ENCODE data around the gene TDG. TPM values are rescaled to one million over a fixed set of nuclear protein-coding genes. Genes with fewer than 3 reads are reported as not detected.
A peak's percentile ranks its signal among the peaks of the same experiment; 100 is the strongest.

Gene TDG
- 48.7 and 53.8 TPM in 2 replicates for total RNA-seq (2014; rRNA removed; shearing (Covaris generic))

DNA sequence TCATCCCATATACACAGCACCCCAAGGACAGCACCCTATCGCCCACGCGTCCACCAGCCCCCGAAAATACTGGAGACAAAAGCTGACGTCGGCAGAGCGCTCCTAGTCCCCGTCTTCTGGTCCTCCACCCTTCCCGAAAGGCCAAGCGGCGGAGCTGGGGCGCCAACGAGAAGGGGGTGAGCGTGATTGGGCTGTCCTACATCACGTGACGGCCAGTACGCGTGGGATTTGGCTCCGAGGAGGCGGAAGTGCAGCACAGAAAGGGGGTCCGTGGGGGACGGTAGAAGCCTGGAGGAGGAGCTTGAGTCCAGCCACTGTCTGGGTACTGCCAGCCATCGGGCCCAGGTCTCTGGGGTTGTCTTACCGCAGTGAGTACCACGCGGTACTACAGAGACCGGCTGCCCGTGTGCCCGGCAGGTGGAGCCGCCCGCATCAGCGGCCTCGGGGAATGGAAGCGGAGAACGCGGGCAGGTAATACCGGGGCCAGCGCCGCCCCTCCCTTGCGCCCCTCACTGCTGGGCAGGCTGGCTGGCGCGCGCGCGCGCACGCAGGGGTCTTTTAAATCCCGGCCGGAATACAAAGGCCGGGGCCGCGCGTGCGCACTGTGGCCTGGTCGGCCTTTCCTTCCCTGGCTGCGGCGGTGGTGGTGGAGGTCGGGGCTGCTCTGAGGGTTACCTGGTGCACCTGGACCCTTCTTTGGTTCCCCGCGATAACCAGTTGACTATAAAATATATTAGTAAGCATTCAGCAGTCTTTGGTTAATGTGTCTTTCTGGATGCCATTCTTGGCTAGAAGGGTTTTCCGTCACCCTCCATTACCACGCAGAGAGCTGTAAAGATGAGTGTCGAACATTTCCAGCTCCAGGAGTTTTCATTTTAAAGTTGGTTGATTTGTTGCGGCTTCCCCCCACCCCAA is at the start of gene TDG:
Gene TDG, plus strand, starts transcription at position 283 of the 915 bp plus-strand sequence. Its CDS starts 166 bp downstream, at position 449.
- DNase-seq (ENCODE audit: low spot score), result peak; percentile 97

DNA sequence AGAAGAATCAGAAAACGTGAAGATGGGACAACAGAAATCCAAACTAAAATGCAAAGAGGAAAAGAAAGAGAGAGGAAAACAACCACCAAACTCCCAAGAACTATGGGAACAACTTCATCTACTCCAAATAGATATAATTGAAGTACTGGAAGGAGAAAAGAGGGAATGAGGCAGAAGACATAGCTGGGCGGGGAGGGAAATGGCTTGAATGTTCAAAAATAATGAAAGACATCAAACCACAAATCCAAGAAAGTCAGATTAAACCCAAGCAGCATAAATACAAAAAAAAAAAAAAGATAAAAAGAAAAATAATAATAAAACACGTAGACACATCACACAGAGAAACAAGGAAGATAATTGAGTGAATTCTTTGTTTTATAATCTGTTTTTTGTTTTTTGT is 47.8 kb upstream of the TDG start:
- no peak for DNase-seq (ENCODE audit: low spot score)

DNA sequence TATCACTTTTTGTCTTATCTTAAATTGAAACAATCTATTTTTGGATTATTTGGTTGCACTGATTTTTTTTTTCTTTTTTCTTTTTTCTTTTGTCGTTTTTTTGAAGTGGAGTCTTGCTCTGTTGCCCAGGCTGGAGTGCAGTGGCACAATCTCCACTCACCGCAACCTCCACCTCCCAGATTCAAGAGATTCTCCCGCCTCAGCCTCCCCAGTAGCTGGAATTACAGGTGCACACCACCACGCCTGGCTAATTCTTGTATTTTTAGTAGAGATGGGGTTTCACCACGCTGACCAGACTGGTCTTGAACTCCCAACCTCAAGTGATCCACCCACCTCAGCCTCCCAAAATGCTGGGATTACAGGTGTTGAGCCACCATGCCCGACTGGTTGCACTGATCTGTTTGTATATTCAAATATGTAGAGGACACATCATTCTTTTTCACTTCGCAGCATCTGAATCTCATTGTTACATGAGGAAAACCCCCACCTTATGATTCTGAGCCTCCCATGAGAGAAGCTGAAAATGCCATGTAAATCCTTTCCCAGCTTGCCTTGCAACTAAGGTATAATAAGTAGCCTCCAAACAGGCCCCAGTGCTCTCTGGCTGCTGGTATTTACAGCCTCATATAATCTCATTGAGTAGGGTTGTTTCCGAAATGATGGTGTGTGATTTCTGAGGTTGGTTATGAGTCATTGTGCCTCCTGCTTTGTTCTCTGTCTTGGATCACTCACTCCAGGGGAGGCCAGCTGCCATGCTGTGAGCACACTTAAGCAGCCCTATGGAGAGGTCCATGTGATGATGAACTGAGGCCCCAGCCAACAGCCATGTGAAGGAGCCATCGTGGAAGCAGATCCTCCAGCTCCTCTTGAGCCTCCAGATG is 40.7 kb upstream of the TDG start:
- peak; percentile 82 for DNase-seq (ENCODE audit: low spot score)

DNA sequence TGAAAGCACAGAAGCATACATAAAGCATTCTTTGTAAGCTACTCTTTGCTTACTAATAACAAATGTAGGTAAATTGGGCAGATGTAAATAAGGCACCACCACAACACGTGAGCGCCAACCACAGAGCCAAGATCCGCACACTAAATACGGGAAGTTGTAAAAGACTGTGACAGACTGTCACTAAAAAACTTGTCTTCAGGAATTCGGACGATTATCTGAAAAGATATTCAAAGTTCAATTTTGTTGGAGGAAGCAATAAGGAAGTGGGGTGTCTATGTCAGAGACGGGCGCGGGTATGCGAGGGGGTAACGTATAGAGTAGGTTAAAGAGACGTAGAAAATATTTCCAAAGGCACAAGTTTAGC is 37.0 kb upstream of the TDG start:
- DNase-seq (ENCODE audit: low spot score), result no peak

DNA sequence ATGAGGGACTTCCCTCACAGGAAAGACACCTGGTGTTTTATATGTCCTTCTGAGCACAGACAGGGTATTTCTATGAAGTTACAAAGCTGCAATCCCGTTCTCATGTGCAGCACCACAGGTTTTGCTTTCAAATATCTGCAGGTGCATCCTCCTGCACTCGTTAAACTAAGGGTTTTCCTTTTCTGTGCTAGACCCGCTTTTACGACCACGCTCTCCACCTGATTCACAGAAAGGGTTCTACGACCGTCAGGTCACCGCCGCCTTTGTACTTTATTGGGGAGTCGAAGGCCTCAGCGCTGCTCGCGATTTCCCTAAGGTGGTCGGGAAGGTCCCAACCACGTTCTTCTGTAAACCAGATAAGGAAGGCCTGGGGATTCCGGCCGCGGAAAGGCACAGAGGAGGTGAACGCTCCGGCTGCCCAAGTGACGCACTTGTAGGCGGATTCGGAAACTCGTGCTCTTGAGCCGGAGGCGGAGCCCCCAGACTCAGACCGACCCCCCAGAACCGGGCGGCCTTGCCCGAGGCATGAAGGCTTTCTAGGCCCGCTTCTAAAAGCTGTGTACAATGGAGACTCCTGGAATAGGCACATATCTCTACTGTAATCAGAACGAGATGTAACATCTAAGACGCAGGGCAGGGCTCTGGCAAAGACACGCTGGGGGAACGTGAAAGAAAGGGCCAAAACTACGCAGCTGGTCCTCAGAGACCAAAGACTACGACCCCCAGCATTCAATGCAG is 36.5 kb upstream of the TDG start:
- peak; percentile 88 for DNase-seq (ENCODE audit: low spot score)

DNA sequence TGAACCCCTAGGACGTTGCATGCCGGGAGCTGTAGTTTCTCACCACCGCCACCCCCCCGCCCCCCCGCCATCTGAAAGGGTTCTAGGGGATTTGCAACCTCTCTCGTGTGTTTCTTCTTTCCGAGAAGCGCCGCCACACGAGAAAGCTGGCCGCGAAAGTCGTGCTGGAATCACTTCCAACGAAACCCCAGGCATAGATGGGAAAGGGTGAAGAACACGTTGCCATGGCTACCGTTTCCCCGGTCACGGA is 36.0 kb upstream of the TDG start:
- no peak for DNase-seq (ENCODE audit: low spot score)

DNA sequence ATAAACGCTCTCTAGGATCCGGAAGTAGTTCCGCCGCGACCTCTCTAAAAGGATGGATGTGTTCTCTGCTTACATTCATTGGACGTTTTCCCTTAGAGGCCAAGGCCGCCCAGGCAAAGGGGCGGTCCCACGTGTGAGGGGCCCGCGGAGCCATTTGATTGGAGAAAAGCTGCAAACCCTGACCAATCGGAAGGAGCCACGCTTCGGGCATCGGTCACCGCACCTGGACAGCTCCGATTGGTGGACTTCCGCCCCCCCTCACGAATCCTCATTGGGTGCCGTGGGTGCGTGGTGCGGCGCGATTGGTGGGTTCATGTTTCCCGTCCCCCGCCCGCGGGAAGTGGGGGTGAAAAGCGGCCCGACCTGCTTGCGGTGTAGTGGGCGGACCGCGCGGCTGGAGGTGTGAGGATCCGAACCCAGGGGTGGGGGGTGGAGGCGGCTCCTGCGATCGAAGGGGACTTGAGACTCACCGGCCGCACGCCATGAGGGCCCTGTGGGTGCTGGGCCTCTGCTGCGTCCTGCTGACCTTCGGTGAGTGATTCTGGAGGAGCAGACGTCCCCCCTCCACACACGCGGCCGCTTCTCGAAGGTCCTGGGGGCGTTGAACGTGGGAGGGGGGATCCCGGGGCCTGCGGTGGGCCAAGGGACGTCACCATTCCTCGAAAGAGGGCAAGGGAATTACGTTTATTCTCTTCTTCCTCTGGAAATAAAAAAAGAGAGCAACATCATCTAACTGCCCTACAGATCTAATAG is 35.5 kb upstream of the TDG start, which contains the start of gene HSP90B1:
Gene HSP90B1, plus strand, starts transcription at position 377 of the 753 bp plus-strand sequence. Its CDS starts 106 bp downstream, at position 483.
- peak; percentile 99 for DNase-seq (ENCODE audit: low spot score)

DNA sequence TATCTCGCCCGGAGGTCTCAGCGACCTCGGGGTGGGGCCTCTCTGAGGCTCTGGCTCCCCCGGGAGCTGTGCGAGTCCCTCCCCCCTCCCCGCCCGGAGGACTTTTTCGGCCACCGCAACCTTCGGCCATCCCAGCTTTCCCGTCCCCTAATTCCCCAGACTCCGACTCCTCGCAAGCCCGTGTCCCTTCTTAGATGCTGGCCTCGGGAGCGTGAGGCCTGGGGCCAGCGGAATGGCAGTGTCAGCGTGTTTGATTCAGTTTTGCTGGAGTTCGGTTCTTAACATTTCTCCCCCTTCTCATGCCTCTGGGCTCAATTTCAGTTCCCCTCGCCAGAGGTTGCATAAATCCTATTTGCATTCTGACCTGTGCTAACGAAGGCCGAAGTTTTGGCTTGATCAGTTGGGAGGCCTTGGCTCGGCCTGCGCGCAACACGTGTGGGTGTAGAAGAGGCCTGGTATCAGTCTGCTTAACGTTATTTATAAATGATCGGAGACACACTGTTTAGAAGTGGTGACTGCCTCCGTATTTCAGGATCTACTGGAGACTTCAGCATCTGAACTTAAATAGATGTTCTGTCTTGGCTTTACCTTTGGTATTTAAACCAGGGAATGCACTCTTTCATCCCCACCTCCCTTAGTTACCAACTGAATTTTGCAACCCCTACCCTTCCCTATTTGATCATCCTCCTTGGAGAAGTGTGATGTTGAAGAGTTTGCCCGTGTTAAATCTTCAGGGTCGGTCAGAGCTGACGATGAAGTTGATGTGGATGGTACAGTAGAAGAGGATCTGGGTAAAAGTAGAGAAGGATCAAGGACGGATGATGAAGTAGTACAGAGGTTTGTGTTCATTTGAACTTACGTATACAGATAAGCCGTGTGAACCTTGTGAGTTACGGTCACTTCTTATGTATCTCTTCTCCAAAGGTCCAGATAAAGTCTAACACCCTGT is 34.6 kb upstream of the TDG start:
- DNase-seq (ENCODE audit: low spot score), result no peak

DNA sequence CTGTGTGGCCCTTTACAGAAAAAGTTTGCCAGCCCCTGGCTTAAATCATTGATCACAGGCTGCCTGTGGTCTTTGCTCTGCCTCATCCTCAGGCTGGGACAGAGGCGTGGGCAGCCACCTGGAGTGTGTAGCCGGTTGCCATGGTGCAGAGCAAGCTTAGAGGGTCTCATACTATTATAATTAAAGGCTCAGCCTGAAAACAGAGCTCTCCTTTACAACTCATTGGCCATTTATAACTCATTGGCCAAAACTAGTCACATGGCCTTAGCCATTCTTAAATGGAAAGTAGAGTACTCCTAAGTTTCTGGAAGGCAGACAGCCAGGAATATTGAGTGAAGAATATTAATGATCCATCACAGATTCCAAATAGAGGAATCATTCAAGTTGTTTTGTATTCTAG is 32.4 kb upstream of the TDG start:
- no peak for DNase-seq (ENCODE audit: low spot score)

DNA sequence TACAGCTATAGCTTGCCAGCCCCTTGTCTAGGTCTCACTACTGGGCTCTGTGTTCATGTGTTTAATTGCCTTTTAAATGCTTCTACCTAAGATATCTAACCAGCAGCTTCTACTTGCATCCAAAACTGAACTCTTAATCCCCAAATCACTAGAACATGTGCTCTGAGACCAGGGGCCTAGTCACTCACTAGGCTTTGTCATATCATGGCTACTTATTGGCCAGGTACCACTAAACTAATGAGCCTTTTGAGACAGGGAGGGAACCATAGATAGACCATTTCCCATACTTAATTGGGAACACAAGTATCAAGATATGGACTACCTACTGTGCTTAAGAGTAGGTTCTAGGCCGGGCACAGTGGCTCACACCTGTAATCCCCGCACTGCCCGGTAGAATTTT is 29.0 kb upstream of the TDG start:
- no peak for DNase-seq (ENCODE audit: low spot score)

DNA sequence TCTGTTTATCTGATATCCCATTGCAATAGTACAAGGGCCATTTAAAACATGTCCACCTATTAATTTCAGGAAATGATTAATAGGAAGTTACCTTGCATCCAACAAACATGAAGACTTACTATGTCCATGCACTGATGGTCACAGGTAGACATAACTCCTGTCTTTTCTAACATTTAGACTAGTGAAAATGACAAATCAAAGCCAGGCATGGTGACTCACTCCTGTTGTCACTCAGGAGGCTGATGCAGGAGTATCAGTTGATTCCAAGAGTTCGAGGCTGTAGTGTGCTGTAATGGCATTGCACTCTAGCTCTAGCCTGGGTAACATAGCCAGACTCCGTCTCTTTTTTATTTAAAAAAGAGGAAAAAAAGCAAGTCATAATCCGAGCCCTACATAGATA is 20.7 kb upstream of the TDG start:
- DNase-seq (ENCODE audit: low spot score), result no peak

DNA sequence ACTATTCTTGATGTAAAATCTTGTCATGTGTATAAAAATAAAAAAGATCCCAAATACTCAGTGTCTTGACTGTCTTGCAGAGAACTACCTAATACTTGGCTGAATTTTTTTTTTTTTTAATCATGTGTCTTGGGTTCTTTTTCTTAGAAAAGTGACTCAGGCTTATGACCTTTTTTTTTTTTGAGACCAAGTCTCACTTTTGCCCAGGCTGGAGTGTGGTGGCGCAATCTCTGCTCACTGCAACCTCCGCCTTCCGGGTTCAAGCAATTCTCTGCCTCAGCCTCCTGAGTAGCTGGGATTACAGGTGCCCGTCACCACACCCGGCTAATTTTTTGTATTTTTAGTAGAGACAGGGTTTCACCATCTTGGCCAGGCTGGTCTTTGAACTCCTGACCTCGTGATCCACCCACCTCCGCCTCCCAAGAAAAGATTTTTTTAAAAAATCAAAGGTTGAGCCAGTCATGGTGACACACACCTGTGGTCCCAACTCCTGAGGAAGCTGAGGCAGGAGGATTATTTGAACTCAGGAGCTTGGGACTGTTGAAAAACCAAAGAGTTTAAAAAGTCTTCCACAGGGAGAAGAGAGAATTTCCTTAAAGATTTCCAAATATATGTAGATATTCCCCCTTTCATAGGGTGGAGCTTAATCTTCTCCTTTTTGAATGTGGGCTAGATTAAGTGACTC is 17.7 kb upstream of the TDG start:
- no peak for DNase-seq (ENCODE audit: low spot score)

DNA sequence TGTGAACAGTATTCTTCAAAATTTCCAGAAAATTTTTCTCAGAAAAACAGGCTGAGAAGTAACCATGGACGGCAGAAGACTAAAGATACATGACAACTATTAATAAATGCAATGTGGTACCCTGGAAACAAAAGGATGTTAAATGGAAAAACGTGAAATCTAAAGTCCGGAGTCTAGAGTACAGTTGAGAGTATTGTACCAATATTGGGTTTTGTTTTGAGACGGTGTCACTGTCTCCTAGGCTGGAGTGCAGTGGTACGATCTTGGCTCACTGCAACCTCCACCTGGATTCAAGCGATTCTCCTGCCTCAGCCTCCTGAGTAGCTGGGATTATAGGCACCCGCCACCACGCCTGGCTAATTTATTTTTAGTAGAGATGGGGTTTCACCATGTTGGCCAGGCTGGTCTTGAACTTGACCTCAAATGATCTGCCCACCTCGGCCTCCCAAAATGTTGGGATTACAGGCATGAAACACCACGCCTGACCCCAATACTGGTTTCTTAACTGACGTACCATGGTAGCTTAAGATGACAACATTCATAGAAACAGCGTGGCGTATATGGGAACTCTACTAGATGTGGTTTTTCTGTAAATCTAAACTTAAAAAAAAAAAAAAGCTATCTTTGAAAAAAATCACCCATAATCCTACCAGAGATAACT is 16.8 kb upstream of the TDG start:
- no peak for DNase-seq (ENCODE audit: low spot score)

DNA sequence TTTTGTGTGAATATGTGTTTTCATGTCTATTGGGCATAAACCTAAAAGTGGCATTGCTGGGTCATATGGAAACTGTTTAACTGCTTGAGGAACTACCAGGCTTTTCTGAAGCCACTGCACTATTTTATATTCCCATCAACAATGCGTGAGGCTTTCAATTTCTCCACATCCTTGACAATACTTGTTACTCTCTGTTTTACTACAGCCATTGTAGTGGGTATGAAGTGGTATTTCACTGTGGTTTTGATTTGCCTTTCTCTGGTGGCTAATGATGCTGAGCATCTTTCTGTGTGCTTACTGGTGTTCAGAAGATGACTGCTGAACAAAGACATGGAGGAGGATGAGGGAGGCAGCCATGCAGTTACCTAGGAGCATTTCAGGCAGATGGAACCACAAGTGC is 13.2 kb upstream of the TDG start:
- DNase-seq (ENCODE audit: low spot score), result no peak

DNA sequence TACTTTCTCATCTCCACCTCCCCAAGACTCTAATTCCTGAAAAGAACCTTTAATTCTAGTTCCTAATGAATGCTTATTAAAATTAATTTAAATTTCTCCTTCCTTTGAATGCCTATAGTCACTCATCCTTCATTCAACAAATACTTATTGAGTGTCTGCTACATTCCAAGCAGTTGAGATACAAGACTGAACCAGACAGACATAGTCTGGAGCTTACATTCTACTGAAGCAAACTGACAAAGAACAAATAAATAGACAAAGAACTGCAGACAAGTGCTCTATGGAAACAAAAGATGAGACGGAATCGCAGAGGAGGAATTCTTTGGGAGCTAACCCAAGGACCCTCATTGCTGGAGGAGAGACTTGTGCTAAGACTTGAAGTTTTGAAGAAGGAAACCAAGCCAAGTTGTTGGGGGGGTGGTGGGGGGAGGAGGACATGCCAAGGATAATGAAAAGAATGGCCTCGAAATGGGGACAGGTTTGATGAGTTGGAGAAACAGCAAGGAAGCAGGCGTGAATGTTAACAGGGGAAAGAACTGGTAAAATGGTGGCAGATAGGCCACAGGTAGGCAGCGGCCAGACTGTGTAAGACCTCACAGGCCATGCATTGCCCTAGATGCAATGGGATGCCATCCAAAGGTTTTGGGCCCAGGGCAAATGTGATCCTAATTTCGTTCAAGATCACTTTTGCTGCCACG is 9.7 kb upstream of the TDG start:
- DNase-seq (ENCODE audit: low spot score), result no peak

DNA sequence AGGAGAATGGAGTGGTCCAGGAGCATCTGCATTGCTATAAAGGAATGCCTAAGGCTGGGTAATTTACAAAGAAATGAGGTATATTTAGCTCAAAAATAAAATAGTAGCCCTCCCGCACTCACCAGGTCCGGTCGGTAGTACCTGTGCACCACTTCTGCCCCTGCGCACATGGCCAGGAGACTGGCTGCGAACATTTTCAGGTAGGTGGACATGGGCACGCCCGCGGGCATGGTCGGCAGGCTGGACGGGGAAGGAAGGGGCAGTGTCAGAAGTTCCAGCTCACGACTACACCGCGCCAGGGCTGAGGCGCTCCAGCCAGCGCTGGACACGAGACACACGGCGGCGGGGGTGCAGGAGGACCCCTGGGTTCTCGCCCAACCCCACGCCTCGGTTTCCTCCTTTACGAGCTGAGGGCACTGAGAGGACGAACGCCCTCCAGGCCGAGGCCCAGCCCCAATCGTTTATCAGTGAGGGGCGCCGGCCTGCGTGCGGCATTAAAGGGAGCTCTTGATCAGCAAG is 9.1 kb upstream of the TDG start:
- no peak for DNase-seq (ENCODE audit: low spot score)

DNA sequence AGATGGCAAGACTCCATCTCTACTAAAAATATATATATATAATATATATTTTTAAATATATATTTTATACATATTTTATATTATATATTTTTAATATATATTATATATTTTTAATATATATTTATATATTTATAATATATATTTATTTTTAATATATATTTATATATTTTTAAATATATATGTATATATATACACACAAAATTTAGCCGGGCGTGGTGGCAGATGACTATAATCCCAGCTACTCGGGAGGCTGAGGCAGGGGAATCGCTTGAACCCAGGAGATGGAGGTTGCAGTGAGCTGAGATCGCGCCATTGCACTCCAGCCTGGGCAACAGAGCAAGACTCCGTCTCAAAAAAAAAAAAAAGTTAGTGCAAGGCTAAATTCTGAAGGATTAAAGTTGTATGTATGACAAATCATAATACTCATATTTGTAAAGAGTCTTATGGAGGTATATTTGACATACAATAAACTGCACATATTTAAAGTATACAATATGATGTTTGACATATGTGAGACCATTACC is 7.7 kb upstream of the TDG start:
- no peak for DNase-seq (ENCODE audit: low spot score)

DNA sequence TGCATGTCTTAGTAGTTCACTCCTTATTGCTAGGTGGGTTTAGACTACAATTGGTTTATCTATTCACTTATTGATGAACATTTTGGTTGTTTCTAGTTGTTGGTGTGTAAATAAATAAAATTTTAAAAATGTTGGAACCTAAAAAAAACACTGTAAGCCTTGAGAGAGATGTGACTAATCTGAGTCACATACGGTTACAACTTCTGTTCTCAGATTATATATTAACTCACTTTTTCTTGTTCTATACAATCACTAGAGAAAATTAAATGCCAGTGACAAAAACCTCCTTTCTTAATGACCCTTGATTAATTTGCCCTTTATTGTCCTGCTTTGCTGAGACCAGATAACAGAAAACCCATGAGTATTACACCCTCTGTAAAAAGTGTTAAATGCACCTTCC is 7.1 kb upstream of the TDG start:
- no peak for DNase-seq (ENCODE audit: low spot score)
